ENCODE data around the gene SRSF12. TPM values are rescaled to one million over a fixed set of nuclear protein-coding genes. Genes with fewer than 3 reads are reported as not detected.

The SRSF12 gene
- total and polyA plus RNA-seq, 2 donors (not counting 1 experiment from before 2014, with no cell fraction given): 0.10 to 0.33 TPM

- Histone ChIP-seq H3K27me3 (ENCODE audit: control insufficient read depth, insufficient read depth, low read length) (no peaks in the 10 kb centered on the region), H2AFZ (ENCODE audit: low read length) (no peak overlapping the region), H3K4me3 (replicated peaks in 1 of 4; ENCODE audit: control extremely low read depth in 1 of 4, insufficient read depth in 1 of 4, low read depth in 3 of 4, low read length in 4 of 4) (no peak overlapping the region), H3K36me3 (ENCODE audit: control insufficient read depth, insufficient read depth, low read length) (no peaks in the 10 kb centered on the region), H3K4me2 (ENCODE audit: extremely low read depth, insufficient read depth, low read length) (no peak overlapping the region), H3K79me2 (ENCODE audit: control insufficient read depth, insufficient read depth, low read length) (no peaks in the 10 kb centered on the region), H3K4me1 (ENCODE audit: control insufficient read depth, extremely low read depth, insufficient read depth, low read length) (peaks cover 2% of the 10 kb centered on the region), H3K9me3 (ENCODE audit: control insufficient read depth, insufficient read depth, low read depth, low read length) (no peaks in the 10 kb centered on the region), H3K27ac (ENCODE audit: insufficient read depth, low read length) (no peak overlapping the region), H4K20me1 (ENCODE audit: control insufficient read depth, extremely low read depth, insufficient read depth, low read length) (no peaks in the 10 kb centered on the region), H3K9ac (ENCODE audit: insufficient read depth, low read length) (no peak overlapping the region)
- no peak for TF ChIP-seq CTCF (conservative IDR thresholded peaks at IDR 0.05 in 1 of 2, IDR thresholded peaks at IDR 0.05 in 1 of 2; ENCODE audit: low read depth in 1 of 2, low read length in 2 of 2)
- TF ChIP-seq EZH2 (IDR thresholded peaks at IDR 0.05; ENCODE audit: low read length, missing control alignments): no peak
- peak; percentile 3 to 91 for DNase-seq (ENCODE audit: low read depth in 2 of 2)
These were observed 67.7 kb downstream of the SRSF12 start for GRCh38 chr6:89050155-89050554.

- TF ChIP-seq EZH2 (IDR thresholded peaks at IDR 0.05; ENCODE audit: low read length, missing control alignments) (no peak), CTCF (conservative IDR thresholded peaks at IDR 0.05 in 1 of 2, IDR thresholded peaks at IDR 0.05 in 1 of 2; ENCODE audit: low read depth in 1 of 2, low read length in 2 of 2) (no peak)
- Histone ChIP-seq H3K36me3 (ENCODE audit: control insufficient read depth, insufficient read depth, low read length) (no peaks in the 10 kb centered on the region), H4K20me1 (ENCODE audit: control insufficient read depth, extremely low read depth, insufficient read depth, low read length) (no peaks in the 10 kb centered on the region), H3K27ac (ENCODE audit: insufficient read depth, low read length) (no peak overlapping the region), H3K27me3 (ENCODE audit: control insufficient read depth, insufficient read depth, low read length) (no peaks in the 10 kb centered on the region), H3K9ac (ENCODE audit: insufficient read depth, low read length) (no peak overlapping the region), H3K4me2 (ENCODE audit: extremely low read depth, insufficient read depth, low read length) (no peak overlapping the region), H2AFZ (ENCODE audit: low read length) (no peak overlapping the region), H3K79me2 (ENCODE audit: control insufficient read depth, insufficient read depth, low read length) (no peaks in the 10 kb centered on the region), H3K4me1 (ENCODE audit: control insufficient read depth, extremely low read depth, insufficient read depth, low read length) (peaks cover 2% of the 10 kb centered on the region), H3K9me3 (ENCODE audit: control insufficient read depth, insufficient read depth, low read depth, low read length) (no peaks in the 10 kb centered on the region), H3K4me3 (replicated peaks in 1 of 4; ENCODE audit: control extremely low read depth in 1 of 4, insufficient read depth in 1 of 4, low read depth in 3 of 4, low read length in 4 of 4) (no peak overlapping the region)
- peak; percentile 8 to 59 for DNase-seq (ENCODE audit: low read depth in 2 of 2)
These were observed 68.9 kb downstream of the SRSF12 start for GRCh38 chr6:89048985-89049384.

- Histone ChIP-seq H3K4me1 (ENCODE audit: control insufficient read depth, extremely low read depth, insufficient read depth, low read length) (peaks cover 2% of the 10 kb centered on the region), H3K79me2 (ENCODE audit: control insufficient read depth, insufficient read depth, low read length) (no peaks in the 10 kb centered on the region), H2AFZ (ENCODE audit: low read length) (no peak overlapping the region)
These were observed 69.5 kb downstream of the SRSF12 start for GRCh38 chr6:89048288-89048923.

More at GRCh38 chr6:89048288-89048923, 69.5 kb downstream of the SRSF12 start:
- Histone ChIP-seq H3K4me3 (replicated peaks in 1 of 4; ENCODE audit: control extremely low read depth in 1 of 4, insufficient read depth in 1 of 4, low read depth in 3 of 4, low read length in 4 of 4) (no peak overlapping the region), H3K27ac (ENCODE audit: insufficient read depth, low read length) (no peak overlapping the region), H3K36me3 (ENCODE audit: control insufficient read depth, insufficient read depth, low read length) (no peaks in the 10 kb centered on the region), H3K9me3 (ENCODE audit: control insufficient read depth, insufficient read depth, low read depth, low read length) (no peaks in the 10 kb centered on the region), H3K9ac (ENCODE audit: insufficient read depth, low read length) (no peak overlapping the region), H3K4me2 (ENCODE audit: extremely low read depth, insufficient read depth, low read length) (no peak overlapping the region), H3K27me3 (ENCODE audit: control insufficient read depth, insufficient read depth, low read length) (no peaks in the 10 kb centered on the region), H4K20me1 (ENCODE audit: control insufficient read depth, extremely low read depth, insufficient read depth, low read length) (no peaks in the 10 kb centered on the region)
- TF ChIP-seq EZH2 (IDR thresholded peaks at IDR 0.05; ENCODE audit: low read length, missing control alignments): no peak
- DNase-seq (ENCODE audit: low read depth in 2 of 2): peak in 1 of 2 donors; percentile 41

Data from fibroblast of lung (primary cell).